HL-60 (cell line): ENCODE results near the gene NRXN3.

Experiments used
- GABPA ChIP-seq: IDR thresholded peaks from 2 replicates; pipeline ENCODE4 v1.6.1; 2012; ENCODE audit warnings: low read depth
- POLR2AphosphoS5 ChIP-seq: IDR thresholded peaks from 2 replicates; pipeline ENCODE4 v1.6.1; 2012; ENCODE audit warnings: low read depth
- TF ChIP-seq, protein P1 (sequence below): IDR thresholded peaks from one replicate; pipeline ENCODE4 v1.5.1; 2011; ENCODE audit warnings: low read length, control low read depth, inconsistent platforms; ENCODE audit not compliant: insufficient read depth

DNA sequence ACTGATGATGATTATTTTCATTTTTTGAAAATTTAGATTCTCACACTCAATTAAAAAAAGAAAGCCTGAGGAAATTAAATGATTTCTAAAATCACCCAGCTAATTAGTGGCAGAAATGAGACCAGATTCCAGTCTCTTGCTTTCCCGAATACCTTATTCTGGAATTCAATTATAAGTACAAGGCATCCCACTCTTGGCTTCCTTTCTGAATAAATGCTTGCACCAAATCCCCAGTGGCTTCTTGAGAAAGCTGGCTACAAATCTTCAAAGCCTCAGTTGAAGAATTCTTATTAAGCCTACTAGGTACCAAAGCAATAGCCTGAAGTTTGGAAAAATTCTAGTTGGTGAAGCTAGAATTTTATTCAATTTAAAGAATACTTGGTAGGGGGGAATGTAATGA lies 1564.5 kb downstream of the NRXN3 start:
- TF ChIP-seq POLR2AphosphoS5 (no peak), GABPA (no peak)
- TF ChIP-seq, protein P1, sequence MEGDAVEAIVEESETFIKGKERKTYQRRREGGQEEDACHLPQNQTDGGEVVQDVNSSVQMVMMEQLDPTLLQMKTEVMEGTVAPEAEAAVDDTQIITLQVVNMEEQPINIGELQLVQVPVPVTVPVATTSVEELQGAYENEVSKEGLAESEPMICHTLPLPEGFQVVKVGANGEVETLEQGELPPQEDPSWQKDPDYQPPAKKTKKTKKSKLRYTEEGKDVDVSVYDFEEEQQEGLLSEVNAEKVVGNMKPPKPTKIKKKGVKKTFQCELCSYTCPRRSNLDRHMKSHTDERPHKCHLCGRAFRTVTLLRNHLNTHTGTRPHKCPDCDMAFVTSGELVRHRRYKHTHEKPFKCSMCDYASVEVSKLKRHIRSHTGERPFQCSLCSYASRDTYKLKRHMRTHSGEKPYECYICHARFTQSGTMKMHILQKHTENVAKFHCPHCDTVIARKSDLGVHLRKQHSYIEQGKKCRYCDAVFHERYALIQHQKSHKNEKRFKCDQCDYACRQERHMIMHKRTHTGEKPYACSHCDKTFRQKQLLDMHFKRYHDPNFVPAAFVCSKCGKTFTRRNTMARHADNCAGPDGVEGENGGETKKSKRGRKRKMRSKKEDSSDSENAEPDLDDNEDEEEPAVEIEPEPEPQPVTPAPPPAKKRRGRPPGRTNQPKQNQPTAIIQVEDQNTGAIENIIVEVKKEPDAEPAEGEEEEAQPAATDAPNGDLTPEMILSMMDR, result no peak
